DMS114 treated with DMSO at 0.1 percent for 48 hours (cell line): ENCODE results near the gene LMNTD2.
"Not testable (repeated sequence)": the region's sequence is repeated elsewhere in the genome, so short reads cannot be mapped to it uniquely, and the experiment has no call there.

Source experiments
- DNase-seq: peaks from one replicate; lab custom pipeline; 2025; ENCODE audit not compliant: unreplicated experiment; lab: John Stamatoyannopoulos, UW

The LMNTD2 gene

DNA sequence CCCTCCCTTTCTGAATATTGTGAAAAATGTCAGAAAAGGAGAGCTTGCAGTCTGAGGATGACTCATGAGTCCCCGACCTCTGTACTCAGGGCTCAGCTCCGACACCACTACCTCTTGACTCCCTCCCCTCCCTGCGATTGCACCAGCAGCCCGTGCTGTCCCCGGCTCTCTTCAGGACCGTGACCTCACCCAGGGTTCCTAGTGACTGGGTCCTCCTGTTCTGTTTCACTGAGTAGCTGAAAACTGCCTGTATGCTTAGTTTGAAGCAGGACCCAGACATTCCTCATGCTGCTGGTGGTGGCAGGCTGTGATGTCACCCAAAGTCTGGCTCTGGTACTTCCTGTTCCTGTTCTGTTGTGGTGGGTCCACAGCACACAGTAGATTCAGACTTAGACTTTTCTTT lies 27.4 kb upstream of the LMNTD2 start:
- DNase-seq = no peak

GRCh38 chr11:587546-587945 lies 27.0 kb upstream of the LMNTD2 start:
- DNase-seq = no peak

DNA sequence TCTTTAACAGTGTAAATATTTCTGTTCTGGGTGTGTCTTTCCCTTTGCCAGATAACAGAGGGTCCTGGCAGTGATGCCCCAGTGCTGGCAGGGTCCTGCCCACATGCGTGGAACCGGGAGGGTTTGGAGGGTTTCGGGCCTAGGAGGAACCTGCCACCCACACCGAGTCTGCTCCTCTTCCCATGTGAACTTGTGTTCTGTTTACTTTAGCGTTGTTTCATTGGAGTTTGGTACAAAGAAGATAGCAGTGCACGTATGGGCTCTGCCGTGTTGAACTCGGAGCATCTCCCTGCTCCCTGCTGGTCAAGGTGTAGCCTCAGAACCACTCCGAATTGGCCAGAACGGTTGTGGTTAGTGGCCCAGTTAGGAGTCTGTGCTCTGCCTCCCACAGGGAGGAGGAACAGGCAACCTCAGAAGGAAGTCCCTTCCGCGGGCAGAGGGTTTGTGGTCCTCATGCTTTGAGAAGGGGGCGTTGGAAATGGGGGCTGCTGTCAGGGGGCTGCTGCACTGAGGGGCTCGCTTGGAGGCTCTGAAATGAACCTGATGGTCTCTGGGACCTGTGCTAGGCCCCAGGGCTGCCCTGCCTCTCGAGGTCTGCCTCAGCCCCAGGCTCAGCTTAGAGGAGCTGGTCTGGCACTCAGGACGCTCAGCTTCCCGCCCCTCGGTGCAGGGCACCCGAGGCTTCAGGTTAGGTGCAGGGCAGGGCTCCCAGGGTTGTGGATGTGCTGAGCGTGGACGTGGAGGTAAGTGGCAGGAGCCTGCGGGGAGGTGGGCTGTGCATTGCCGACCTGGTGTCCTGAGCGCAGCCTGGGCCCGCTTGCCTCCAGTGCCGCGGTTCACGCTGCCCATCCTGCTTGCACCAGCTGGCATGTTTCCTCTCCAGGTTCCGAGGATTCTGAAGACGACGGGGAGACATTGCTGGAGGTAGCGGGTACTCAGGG lies 26.1 kb upstream of the LMNTD2 start:
- no peak for DNase-seq

DNA sequence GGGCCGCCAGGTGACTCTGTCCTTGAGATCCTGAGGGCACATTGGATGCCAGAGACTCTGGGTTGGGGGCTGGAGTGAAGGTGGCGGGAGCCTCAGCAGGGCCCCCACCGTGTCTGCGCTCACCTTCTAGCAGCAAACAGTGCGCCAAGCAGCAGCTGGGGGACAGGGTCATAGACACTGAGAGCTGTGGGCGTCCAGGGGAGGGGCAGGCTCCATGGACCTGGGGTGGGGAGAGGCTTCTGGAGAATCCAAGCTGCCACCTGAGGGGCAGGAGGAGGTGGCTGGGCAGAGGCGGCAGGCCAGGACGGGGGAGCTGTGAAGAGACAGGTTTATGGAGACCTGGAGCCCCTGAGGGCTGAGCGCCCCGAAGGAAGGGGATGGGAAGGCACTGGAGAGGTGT lies 23.7 kb upstream of the LMNTD2 start:
- no peak for DNase-seq

DNA sequence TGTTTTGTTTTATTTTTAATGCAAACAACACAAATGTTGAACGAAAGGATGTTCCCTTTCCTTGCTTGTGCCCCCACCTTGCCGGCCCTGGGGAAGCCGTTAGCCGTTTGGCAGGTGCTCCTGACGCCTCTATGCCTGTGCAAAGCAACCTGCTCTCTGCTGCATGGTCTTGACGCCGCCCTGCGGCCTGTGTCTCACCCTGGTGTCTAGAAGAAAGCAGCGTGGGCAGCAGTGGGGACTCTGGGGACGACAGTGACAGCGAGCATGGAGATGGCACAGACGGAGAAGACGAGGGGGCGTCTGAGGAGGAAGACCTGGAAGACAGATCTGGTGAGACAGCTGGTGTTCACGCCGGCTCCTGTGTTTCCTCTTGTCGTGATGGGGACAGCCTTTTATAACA lies 21.2 kb upstream of the LMNTD2 start:
- DNase-seq = no peak

DNA sequence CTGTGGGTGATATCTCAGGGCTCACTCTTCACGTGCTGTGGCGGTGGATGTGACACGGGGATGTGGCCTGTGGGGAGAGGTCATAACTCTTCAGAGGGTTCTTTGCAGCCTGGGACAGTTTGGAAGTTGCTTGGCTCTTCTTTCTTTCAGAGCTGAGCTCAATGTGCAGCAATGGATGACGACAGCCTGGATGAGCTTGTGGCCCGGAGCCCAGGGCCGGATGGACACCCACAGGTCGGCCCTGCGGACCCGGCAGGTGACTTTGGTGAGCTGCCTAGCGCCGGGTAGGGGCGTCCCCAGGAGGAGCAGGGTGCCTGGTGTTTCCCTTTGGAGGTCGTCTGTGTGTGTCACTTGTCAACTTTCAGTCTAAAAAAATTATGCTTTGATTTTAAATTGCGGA lies 20.8 kb upstream of the LMNTD2 start:
- DNase-seq = no peak

- DNase-seq = no peak
Measured at GRCh38 chr11:579830-580601, 19.5 kb upstream of the LMNTD2 start.

GRCh38 chr11:578276-579035 lies 17.9 kb upstream of the LMNTD2 start:
- no peak for DNase-seq

DNA sequence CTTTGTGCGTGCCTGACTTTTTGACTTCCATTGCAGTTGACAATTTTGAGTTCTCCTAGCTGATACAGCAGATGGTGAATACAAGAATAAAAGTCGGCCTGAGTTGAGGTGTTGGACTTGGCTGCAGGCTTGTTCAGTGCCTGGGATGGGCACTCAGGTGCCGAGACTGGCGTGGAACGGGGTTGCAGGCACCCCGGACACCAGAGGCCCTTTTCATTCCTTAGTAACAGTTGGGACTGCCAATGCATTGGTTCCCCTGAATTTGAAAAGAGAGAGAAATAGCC lies 17.0 kb upstream of the LMNTD2 start:
- DNase-seq = no peak

GRCh38 chr11:576811-577610 lies 16.5 kb upstream of the LMNTD2 start:
- DNase-seq = no peak

DNA sequence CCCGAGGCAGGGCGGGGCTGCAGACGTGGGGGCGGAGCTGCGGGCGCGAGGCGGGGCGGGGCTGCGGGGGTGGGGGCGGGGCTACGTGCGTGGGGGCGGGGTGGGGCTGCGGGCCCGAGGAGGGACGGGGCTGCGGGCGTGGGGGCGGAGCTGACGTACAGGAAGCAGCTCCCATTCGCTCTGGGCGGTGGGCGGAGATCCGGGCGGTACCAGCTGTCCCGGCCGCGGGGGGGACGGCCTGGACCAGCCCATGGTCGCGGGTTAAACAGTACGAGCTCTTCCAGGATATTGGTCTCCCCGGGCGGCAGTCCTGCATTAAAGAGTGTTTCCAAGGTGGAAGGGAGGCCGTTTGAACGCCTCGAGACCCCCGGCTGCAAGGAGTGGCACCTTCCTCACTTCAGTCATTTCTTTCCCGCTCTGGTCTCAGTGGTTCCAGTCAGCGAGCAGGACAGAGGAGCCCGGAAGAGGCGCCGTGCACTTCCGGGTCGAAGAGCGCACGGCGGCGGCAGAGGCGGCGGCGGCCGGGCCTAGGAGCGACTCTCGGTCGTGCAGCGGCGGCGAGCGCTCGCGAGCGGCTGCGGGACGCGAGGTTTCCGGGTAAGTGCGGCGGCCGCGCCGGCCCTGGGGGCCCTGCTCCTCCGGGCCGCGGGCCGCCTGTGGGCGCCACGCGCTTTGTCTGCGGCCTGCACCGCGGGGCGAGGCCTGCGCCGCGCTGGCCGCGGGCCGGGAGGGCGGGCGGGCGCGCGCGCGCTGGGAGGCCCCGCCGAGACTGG lies 15.6 kb upstream of the LMNTD2 start, which contains the start of gene PHRF1:
Gene PHRF1, plus strand, starts transcription at position 475 of the 773 bp plus-strand sequence. CDS start 5,043 bp downstream, outside the sequence.
- DNase-seq = peak; percentile 76

DNA sequence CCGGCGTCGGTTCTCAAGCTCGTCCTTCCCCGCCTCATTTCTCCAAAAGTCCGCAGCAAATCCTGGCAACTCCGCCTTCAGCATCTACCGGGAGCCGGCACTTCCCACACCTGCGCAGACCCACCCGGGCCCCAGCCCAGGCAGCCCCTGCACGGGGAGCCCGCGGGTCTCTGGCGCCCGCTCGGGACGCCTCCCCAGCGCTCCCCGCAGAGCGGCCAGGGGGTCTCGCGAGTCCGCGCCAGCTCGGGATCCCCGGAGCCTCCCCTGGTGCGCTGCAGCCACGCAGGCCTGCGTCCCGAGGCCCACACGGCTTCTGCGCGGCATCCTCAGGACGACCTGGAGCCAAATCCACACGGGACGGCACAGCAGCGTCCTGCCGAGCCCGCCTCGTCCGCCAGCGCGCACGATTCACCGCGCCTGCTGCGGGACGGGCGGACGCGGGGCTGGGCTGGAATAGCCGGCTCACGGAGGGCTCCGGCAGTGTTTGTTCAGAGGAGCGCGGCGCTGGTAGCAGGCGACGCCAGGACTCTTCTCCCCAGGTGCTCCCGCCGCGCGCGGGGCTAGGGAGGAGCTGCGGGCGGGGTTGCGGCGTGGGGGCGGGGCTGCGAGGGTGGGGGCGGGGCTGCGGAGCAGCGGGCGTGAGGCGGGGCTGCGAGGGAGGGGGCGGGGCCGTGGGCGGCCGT lies 14.9 kb upstream of the LMNTD2 start:
- no peak for DNase-seq

DNA sequence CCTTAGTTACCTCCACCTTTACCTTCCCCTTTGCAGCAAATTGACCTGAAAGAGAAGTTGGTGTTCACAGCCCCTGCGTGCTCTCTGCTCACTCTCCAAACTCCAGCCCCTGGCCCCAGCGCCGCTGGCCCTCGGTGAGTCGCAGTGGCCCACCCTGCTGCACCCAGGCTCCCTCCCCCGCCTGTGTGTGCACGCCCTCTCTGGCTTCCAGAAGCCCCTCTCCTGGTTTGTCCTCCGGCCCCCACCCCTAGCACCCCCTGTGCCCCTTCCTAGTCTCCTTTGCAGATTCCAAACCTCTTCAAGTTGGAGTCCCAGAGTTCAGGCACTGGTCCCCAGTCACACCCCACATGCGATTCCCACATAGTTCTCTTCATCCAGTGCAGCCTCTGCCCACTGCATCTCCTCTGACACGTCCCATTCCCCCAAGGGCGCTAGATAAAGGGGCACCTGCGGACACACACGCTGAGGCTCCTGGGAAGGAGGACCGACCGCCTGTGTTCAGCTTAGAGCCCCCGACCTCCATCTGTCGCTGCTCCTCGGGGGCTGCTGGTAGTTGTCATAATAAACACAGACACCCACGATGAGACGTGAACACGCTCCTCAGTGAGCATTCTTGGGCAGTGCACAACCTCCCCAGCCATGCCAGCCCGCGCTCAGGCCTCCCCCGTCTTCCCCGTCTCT lies 14.2 kb upstream of the LMNTD2 start:
- DNase-seq = no peak

DNA sequence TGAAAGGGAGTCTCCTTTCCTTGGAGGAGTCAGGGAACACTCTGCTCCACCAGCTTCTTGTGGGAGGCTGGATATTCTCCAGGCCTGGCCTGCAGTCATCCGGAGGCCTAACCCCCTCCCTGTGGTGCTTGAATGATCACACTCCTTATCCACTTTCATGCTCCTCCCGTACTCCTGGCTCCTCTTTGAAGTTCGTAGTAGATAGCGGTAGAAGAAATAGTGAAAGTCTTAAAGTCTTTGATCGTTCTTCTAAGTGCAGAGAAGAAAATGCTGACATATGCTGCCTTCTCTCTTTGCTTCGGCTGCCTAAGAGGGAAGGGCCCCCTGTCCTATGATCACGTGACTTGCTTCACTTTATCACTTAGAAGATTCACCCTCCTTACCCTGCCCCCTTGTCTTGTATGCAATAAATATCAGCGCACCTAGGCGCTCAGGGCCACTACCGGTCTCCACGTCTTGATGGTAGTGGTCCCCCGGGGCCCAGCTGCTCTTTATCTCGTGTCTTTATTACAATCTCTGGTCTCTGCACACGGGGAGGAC lies 13.6 kb upstream of the LMNTD2 start:
- DNase-seq = not testable (repeated sequence)

- DNase-seq = no peak
Measured at GRCh38 chr11:573146-573759, 12.7 kb upstream of the LMNTD2 start.

GRCh38 chr11:571802-572185 lies 11.3 kb upstream of the LMNTD2 start:
- DNase-seq = no peak

- no peak for DNase-seq
Measured at GRCh38 chr11:569158-569885, 8.8 kb upstream of the LMNTD2 start.
